HG03196 (cell line): Measurements from ENCODE around the gene CACNA2D3.

Source experiments
- ATAC-seq: cut with Tn5 transposase; IDR thresholded peaks from one replicate; pipeline ENCODE4 v1.9.1; 2021; ENCODE audit not compliant: unreplicated experiment

CACNA2D3 gene

DNA sequence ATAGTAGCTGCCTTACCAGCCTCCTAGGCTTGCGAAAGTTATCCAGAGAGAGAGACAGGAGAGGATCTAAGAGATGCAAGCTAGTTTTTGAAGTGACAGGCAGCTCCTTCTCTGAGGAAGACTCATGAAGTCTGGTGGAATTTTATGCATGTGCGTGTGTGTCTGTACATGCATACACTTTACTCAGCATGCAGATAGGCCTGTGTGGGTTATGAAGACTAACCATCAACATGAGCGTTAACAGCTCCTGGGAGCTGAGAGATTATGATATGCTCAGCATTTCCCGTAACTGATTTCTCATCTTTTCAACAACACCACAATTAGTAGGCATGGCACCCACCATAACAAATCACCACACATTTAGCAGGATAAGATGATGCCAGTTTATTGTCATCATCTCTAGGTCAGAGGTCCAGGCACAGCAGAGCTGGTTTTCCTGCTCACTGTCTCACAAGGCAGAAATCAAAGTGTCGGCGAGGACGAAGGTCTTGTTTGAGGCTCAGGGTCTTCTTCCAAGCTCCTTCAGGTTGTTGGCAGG lies 239.5 kb downstream of the CACNA2D3 start:
- no peak for ATAC-seq

DNA sequence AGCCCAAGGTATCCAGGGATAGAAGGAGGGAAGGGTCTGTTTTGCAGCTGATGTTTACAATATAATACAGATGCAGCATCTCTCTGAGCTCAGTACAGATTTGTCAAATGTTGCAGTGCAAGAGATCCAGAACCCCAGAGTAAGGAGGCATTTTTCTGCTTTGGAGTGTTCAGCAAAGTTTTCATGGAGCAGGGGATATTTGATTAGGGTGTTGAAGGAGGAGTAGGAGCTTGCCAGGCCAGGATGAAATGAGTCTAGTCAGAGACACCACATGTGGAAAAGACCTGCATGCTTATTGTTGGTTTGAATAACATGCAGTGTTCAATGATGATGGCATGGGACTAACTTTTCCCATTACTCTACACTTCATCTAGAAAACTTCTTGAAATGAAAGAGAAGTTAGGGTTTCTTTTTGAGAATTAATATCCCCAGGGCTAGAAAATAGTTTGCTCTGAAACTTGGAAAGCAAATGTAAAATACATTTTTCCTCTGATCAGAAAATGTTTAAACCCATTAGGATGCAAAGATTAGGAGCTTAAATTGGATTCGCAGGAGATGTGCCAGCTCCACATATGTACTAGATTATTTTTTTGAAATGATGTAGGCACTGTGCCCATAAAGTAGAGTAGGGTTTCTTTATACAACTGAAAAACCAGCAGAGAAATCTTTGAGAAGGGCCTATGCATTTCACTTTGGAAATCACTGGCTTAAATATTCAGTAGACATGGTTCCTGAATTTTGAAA lies 243.8 kb downstream of the CACNA2D3 start:
- ATAC-seq: no peak

DNA sequence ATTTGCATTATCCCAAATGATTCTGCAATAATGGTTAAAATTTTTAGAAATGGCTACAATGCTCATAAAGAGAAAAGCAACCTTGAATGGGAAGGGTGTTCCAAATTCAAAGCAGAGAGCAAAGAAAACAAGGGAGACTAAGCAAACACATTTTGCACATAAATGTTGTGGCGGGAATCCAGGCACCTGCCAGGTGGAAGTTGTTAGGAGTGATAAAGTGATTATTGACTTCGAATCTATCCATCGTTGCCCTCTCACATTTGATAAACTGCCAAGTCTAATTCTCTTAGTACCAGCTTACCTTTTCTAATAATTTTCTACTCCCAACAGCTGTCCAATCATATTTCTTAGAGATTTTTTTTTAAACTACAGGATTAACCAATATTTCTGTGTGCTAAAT lies 244.5 kb downstream of the CACNA2D3 start:
- no peak for ATAC-seq

DNA sequence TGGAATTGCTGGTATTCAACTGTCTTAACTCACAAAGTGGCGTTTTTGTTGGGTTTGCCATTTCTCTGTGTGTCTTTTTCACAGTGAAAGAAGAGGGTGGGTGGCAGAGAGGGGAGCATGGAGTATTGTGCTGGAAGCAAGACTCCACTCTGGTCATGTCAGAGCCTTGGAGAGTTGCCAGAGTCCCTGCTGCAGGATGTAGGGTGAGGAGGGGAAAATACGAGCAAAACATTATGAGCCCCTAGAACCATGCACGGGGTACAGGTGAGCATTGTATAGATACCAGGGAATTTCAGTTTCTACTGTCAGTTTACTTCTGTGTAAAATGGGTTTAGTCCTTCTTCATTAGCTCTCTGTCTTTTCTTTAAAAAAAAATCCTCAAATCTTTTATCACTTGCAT lies 249.9 kb downstream of the CACNA2D3 start:
- ATAC-seq: no peak

DNA sequence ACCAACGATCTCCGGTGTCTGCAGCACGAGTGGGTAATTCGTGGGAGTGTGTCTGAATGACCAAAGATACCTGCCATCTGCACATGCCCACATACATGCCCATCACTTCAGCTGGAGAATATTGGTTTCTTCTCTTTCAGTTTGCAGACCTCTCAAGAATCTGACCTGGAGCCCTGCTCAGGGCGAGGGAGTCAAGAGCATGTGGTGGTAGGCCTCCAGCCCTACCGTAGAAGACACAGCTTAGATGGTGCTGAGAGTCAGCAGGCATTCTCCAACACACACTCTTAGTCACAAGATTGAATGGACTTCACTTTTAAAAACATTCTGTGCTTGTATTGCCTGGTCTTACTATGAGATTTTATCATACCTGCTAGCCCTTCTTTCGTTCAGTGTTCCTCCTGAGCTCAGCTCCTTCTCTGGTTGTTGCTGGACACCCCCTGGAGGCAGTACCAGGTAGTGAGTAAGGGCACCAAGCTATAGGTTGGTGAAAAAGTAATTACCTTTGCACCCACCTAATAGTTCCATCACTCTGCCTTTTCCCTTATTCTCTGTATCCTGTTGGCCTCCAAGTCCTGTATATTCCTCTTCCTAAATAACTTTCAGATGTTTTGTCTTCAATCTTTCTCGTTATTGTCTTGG lies 252.0 kb downstream of the CACNA2D3 start:
- no peak for ATAC-seq

DNA sequence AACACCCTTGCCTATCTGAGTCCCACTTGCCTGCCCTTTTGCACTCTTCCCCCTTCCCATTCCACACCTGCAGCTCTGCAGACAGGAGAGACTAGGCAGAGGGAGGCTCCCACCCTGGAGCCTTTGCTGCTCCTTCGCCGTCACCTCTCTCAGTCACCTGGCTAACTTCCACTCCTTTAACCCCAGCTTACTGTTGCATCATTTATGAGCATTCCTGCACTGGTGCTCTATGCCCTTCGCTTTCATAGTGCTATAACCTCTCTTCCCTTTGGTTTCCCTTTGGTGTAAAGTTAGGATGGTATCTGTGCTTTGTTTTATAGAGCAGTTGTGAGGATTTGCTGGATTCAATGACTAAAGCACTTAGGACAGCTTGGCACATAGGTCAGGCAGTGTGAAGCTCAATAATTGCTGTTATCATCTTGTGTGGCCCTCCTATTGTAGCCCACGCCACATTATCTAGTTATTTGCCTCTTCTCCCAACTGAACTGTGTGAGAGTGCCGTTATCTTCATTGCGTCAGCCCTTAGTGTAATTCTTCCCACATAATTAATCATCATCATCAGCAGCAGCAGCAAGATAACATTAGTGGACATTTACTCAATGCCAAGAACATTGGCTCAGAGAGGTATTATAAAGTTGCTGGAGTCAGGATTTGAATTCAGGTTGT lies 253.9 kb downstream of the CACNA2D3 start:
- no peak for ATAC-seq

DNA sequence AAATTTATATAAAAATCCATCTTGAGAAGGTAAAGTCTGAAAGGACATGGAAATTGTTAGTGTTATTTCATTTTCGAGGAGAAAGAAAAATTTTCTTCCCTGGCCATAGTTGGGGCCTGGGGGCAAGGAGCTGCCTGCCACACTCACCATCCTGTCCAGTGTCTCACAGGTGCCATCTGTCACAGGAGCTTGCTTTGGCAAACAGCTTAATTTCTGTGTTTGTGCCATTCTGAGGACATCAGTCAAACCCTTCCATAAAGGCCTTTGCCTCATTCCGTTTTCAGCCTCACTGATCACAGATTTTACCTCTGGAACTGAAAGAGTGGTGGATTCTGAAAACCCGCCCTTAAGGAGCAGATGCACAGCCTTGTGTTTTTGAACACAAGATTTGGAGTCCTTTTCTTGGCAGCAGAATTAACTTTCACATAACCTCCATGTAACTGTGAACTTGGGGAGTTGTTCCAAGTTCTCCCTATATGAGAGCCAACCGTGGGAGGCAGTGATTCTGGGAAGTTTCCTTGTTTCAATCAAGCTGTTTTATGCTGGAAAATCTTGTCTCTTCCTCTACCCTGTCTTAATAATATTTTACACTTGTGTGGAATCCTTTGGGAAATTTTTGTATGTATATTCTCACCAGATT lies 254.7 kb downstream of the CACNA2D3 start:
- no peak for ATAC-seq

DNA sequence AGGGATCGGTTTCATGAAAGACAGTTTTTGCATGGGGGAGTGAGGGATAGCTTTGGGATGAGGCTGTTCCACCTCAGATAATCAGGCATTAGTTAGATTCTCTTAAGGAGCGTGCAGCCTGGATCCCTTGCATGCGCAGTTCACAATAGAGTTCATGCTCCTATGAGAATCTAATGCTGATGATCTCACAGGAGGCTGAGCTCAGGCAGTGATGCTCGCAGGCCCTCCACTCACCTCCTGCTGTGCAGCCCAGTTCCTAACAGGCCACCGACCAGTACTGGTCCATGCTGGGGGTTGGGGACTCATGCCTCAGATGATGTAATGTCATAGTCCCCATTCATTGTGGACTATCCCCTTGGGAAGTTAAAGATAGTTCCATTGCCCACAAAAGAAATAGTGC lies 255.8 kb downstream of the CACNA2D3 start:
- no peak for ATAC-seq

DNA sequence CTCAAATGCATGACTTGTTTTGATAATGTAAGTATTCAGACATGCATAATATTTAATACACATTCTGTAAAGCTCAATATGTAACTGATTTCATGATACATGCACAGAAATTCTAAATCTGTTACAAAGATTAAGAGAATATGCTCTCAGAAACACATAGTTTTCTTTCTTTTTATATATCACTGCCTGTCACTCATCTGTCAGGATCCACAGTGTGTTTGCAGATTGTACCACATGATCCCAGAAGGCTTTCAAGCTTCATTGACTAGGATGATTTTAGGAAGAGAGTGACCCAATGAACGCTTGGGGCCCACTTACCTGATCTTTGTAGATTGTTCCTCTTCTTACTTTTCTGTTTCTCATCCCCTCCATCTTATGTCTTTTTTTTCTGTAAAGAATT lies 261.9 kb downstream of the CACNA2D3 start:
- no peak for ATAC-seq

DNA sequence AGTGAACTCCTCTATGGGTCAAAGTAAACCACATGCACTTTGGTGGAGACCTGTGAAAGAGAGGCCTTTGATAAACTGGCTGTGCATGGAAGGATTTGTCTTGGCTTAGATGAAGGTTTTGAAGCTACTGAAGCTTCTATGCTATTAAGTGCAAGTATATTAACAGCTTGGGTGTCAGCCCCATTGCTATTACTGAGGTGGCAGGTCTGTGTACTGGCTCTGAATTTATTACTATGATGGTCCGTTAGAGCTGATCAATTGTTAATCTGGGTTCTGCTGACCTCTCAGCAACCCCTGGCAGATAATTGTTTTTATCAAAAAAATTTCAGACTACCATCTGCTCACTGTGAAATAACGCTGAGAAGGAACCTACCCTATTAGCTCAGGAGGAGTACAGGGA lies 268.2 kb downstream of the CACNA2D3 start:
- ATAC-seq: no peak

DNA sequence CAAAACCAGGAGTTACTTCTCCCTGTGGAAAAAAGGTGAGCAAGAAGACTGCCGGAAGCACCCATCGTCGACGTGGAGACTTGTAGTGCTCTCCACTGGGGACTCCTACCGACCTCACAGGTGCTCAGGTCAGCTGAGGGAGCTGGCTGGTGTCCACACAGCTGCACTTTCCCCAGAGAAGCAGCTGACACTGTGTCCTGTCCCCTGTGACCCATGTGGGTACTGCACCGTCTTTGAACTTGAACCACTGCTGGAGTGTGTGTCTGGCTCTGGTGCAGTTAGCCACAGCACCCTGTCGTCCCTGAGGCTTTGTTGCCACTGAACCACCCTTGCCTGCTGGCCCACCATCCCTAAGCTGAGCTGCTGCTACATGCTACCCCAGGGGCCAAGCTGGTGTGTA lies 270.8 kb downstream of the CACNA2D3 start:
- ATAC-seq: no peak

DNA sequence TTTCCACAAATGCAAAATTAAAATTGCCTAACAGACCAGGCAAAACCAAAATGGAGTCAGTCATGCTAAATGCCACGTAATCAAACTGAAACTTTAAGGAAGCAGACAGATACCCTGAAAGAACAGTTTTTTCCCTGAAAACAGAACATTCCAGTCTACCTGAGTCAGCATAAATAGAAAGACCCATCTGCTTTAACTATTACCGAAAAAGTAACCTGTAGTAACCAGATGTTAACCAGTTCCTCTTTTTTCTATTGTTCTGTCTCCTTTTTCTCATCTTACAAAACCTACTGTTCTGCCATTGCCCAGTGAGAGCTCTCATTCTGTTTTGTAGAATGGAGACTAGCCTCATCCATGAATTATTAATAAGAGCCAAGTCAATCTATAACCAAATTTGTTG lies 286.0 kb downstream of the CACNA2D3 start:
- ATAC-seq: no peak

DNA sequence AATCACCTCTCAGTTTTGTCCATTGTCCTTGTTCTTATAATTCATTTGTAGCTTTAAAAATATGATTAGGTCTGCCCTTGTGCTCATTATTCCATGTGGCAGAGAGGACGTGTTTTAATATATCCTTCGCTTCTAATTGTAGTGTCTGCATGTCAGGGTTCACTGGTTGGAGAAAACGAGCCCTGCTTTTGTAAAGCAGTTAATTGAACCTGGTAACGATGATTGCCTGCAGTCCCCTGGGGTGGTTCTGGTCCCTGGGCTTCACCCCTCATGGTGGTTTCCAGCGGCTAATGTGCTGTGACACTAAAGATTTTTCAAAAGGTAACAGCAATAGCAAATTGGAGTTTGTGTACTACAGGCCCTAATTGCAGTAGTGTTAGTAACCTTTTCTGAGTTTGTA lies 299.6 kb downstream of the CACNA2D3 start:
- ATAC-seq: no peak

DNA sequence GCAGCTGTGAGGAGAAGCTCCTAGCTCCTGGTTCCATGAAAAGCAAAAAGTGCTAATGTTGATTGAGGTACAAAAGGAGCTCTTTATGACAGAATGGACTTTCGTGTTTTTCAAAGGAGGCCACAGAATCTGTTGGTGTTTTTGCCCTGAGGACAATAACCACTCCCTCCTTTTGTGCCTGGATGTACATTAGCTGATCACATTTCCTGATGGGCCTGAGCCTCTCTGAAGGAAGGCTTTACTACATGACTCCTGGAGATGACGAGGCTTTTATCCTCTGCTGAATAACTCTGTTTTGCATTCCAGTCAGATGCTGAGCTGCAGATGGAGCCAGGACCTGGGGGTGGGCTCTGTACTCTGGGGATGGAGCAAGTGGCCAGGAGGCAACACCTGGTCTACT lies 301.9 kb downstream of the CACNA2D3 start:
- no peak for ATAC-seq

DNA sequence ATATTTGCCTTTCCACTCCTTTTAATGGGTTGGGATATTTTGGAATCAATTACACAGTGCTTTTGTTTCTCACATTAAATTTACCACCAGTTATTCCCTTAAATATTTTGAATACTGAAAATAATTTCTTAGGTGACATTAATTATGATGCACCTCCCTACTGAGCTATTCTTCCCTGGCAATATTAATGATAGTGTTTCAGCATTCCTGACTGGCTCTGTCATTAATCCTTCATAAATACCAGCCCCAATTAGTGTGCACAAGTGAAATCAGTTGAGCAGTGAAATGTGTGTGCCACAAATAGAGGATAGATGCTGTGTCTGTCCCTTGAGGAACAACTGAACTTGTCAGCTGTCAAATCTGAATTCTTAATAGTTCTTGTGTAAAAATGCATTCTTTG lies 304.0 kb downstream of the CACNA2D3 start:
- ATAC-seq: no peak

DNA sequence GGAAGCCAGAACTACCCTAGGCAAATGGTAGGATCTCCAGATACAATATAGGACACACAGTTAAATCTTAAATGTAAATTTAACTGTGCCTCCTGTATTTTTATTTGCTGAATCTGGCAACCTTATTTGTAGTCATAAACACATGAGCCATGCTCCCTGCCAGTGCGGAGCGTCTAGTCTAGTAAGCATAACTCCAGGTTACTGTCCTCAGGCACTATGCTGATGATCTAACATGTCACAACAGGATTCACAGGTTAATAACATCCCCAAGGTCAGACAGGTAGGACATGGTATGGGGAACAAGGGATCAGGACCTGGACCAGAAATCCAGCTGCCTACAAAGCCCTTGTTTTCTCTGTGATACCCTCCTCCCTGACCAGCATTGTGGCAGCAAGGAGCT lies 305.1 kb downstream of the CACNA2D3 start:
- ATAC-seq: no peak

DNA sequence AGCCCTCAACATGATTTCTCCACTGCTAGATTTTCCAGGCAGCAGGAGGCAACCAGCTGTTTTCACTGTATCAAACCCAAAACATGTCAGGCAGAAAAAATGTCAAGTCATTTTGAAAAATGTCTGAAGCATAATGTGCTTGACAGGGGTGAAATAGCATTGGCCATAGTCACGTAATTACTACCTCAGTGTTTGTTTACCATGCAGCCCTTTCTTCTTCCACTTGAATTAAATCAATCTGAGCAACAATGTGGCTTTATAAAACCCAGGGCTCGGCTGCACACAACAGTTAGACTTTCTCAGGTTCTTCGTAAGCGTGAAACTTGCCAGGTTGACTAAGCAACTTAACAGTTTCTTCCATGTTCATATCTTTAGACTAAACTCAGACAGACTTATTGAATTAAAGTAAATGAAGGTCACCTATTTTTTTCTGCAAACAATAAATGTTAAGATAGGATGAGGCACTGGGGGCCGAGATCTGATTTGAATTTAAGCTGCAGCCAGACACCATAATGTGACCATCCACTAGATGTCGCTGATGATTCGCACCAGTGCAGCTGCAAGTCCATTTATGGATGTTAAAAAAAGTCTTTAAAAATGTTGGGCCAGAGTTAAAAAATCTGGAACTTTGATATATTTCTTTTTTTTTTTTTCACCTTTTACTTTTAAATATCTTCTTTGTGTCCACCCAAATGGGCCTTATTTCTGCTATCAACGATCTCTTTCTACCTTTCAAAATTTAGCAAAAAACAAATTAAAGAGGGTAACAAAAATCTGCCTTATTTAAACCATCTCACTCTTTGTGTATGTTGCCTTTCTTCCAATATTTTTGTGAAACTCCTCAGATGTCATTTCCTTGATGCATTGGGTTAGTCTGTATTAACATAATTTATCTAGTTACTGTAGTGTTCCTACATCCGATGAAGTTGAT lies 305.9 kb downstream of the CACNA2D3 start:
- ATAC-seq: no peak

DNA sequence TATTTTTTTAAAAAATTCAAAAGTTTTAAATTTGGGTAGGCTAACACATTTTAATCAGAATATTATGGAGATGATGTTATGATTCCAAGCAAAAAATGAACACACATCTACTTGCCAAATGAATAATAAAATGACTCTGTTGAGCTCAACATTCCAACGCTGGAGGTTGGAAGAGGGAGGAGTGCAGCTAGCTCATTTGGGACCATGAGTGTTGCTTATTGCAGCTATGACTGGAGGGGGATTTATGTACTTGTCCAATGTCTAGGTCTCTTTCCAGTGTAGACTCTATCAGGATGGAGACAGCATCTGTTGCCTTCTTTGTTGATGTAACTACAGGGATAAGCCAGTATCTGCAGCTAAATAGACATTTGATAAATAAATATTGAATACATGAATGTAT lies 310.6 kb downstream of the CACNA2D3 start:
- no peak for ATAC-seq

DNA sequence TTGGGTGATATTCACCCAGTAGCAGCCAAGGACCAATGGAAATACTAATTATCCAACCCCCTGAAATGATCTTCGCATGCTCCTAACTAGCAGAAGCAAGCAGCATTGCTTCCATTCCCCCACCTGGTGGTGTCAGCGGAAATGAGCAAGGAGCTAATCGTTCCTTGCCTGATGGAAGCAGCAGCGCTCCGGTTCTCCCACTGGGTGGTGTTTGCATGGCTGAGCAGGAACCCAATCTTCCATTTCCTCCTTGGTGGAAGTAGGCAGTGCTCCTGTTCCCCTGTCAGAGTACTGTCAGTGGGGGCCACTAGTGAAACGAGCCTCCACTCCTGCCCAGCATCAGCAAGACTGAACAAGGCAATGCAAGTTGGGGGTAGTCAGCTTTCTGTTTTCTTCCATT lies 311.5 kb downstream of the CACNA2D3 start:
- ATAC-seq: no peak

DNA sequence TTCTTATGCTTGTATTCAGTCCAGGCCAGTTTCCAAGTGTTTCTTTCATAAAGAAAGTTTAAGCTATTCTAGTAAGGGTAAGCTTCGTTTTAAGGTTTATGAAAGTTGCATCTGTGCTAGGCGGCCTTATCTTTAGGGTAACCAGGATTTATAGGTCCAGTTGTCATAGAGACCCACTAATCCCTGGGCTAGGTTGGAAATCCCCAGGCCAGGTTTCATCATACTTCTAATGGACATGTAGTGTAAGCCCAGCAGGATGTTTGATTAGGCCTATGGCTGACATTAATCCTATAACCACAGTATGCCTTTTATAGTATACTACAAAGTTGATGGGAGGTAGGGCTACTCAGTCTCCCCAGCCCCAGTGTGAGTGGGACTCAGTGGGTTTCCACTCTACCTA lies 312.4 kb downstream of the CACNA2D3 start:
- ATAC-seq: no peak

DNA sequence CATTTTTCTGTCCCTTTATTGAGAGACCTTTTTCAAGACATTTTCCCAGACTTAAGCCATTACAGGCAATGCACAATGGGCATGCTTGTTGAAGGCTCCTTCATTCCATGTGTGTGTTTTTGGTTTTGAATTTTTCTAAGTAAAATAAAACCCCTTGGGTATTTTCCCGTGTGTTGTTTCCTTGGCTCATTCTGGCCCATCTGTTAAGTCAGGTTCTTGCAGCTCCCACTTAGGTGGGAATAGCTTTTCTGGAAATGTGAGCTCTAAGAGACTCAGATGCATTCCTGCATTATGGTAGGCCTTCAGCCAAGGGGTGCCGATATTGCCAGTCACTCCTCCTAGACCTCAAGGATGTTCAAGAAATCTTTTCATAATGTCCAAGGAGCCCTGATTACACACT lies 314.9 kb downstream of the CACNA2D3 start:
- ATAC-seq: no peak
